K562 (cell line): Measurements from ENCODE around the gene IQUB. TPM values are rescaled to one million over a fixed set of nuclear protein-coding genes. Genes with fewer than 3 reads are reported as not detected.

Experiments used
- ATAC-seq: fragments of 200-7000 bp; cut with Tn5 transposase; 3 replicates; pipeline ENCODE4 v1.9.1; 2020; ENCODE audit warnings: moderate library complexity
- BruUV-seq: library from RNA; stranded (reverse); fragments of 400-500 nt; replicated peaks from 2 replicates; lab custom pipeline; 2021; lab: Mats Ljungman, UMichigan
- CTCF ChIA-PET: fragments of 300-600 bp; formaldehyde crosslinking; extraction: SDS; loops from one replicate; lab custom pipeline; 2021; ENCODE audit warnings: low intra/inter-chr PET ratio; lab: Yijun Ruan, JAX
- POLR2A ChIA-PET: fragments of 300-600, 350-650 bp; sonication (Branson Sonifier 250); formaldehyde crosslinking; extraction: SDS; loops from one replicate; lab custom pipeline; 2021; ENCODE audit warnings: antibody characterized with exemption, inconsistent platforms; lab: Yijun Ruan, JAX
- DNase-seq, 4 experiments: peaks; one replicate each; pipeline versions ENCODE4 v3.0.0 to v3.0.0-alpha.2; 2011 to 2018; ENCODE audit warnings: low spot score in 3 of 4, mixed read lengths in 3 of 4; ENCODE audit errors: extremely low read depth in 1 of 4
- FAIRE-seq: peaks from 2 replicates; lab custom pipeline; 2011; peaks lifted over from hg19 to GRCh38; lab: Jason Lieb, UNC
- H2AFZ ChIP-seq: 2 replicates; pipeline ENCODE4 v1.6.0; 2011; ENCODE audit warnings: low read depth, low read length, control low read depth, inconsistent platforms
- H3K27ac ChIP-seq: fragments of 200-600 bp; 3 replicates; pipeline ENCODE4 v1.8.0; 2011; ENCODE audit warnings: low read depth, mild to moderate bottlenecking, control low read depth, inconsistent platforms, low read length, moderate library complexity, mixed read lengths; ENCODE audit errors: extremely low read depth
- H3K27me3 ChIP-seq, 2 experiments: fragments of 300-600 bp in 1 of 2; 2 replicates in 1 of 2; 3 replicates in 1 of 2; pipeline versions ENCODE4 v1.6.0 to v1.8.0; 2011; ENCODE audit warnings: inconsistent platforms in 2 of 2, low read length in 2 of 2, mild to moderate bottlenecking in 1 of 2, mixed read lengths in 1 of 2, moderate library complexity in 1 of 2; ENCODE audit not compliant: control insufficient read depth in 2 of 2, insufficient read depth in 2 of 2
- H3K36me3 ChIP-seq: fragments of 300-600 bp; 3 replicates; pipeline ENCODE4 v1.8.0; 2011; ENCODE audit warnings: mild to moderate bottlenecking, low read length, inconsistent platforms; ENCODE audit not compliant: control insufficient read depth, insufficient read depth
- H3K4me1 ChIP-seq, 2 experiments: fragments of 200-600 bp in 1 of 2; replicated peaks in 1 of 2; 2 replicates in 1 of 2; 3 replicates in 1 of 2; pipeline versions ENCODE4 v1.5.1 to v1.8.0; 2011; ENCODE audit warnings: inconsistent platforms in 2 of 2, low read length in 2 of 2, mild to moderate bottlenecking in 1 of 2, mixed read lengths in 1 of 2, moderate library complexity in 1 of 2; ENCODE audit not compliant: control insufficient read depth in 2 of 2, insufficient read depth in 2 of 2
- H3K4me2 ChIP-seq: 2 replicates; pipeline ENCODE4 v1.6.1; 2011; ENCODE audit warnings: low read length, control low read depth, inconsistent platforms, mixed read lengths; ENCODE audit not compliant: insufficient read depth
- H3K4me3 ChIP-seq: fragments of 200-600 bp; sonication (generic), shearing (Covaris generic); 2 replicates; pipeline ENCODE4 v1.5.1; 2016; ENCODE audit warnings: control low read depth, inconsistent platforms
- H3K79me2 ChIP-seq: fragments of 200-600 bp; 3 replicates; pipeline ENCODE4 v1.8.0; 2011; ENCODE audit warnings: low read length, inconsistent platforms; ENCODE audit not compliant: control insufficient read depth, insufficient read depth
- H3K9ac ChIP-seq, 2 experiments: 2 replicates each; pipeline versions ENCODE4 v1.6.0 to v1.6.1; 2011; ENCODE audit warnings: low read depth in 2 of 2, low read length in 2 of 2, control low read depth in 1 of 2, inconsistent platforms in 1 of 2, mild to moderate bottlenecking in 1 of 2, mixed read lengths in 1 of 2; ENCODE audit not compliant: insufficient read depth in 1 of 2
- H3K9me1 ChIP-seq: one replicate; pipeline ENCODE4 v1.6.0; 2011; ENCODE audit warnings: inconsistent platforms, mild to moderate bottlenecking, low read length, moderate library complexity; ENCODE audit not compliant: control insufficient read depth, insufficient read depth
- H3K9me3 ChIP-seq: replicated peaks from 2 replicates; pipeline ENCODE4 v1.5.1; 2011; ENCODE audit warnings: low read depth, low read length, inconsistent platforms; ENCODE audit not compliant: control insufficient read depth, insufficient read depth
- H4K20me1 ChIP-seq: replicated peaks from 2 replicates; pipeline ENCODE4 v1.6.1; 2011; ENCODE audit warnings: low read length, inconsistent platforms, mixed read lengths; ENCODE audit not compliant: control insufficient read depth, insufficient read depth
- FOXK2 ChIP-seq, 2 experiments: fragments of 450-650 bp; IDR thresholded peaks in 1 of 2; conservative IDR thresholded peaks in 1 of 2; 2 replicates each; pipeline ENCODE4 v1.6.1; 2016; ENCODE audit warnings: low read depth in 2 of 2, mild to moderate bottlenecking in 1 of 2
- HNRNPH1 ChIP-seq: fragments of 200-400 bp; formaldehyde crosslinking; optimal IDR thresholded peaks from 2 replicates; pipeline ENCODE3; 2017; ENCODE audit warnings: low read depth, mild to moderate bottlenecking, low read length, moderate library complexity
- MNT ChIP-seq, 2 experiments: fragments of 450-650 bp; conservative IDR thresholded peaks; 2 replicates each; pipeline ENCODE4 v1.6.1; 2017; ENCODE audit warnings: mild to moderate bottlenecking in 2 of 2, moderate library complexity in 2 of 2
- PHTF2 ChIP-seq: fragments of 250-450 bp; sonication (Bioruptor Pico); IDR thresholded peaks from 2 replicates; pipeline ENCODE4 v1.5.0; 2021; ENCODE audit warnings: mild to moderate bottlenecking
- POLR2AphosphoS5 ChIP-seq: IDR thresholded peaks from 2 replicates; pipeline ENCODE4 v1.6.1; 2011; ENCODE audit warnings: mild to moderate bottlenecking, low read depth, low read length, moderate library complexity; ENCODE audit not compliant: control insufficient read depth, insufficient read depth
- ZNF175 ChIP-seq: fragments of 200-800 bp; sonication (Bioruptor generic); IDR thresholded peaks from 2 replicates; pipeline ENCODE4 v1.6.1; 2016; ENCODE audit warnings: low read depth, mild to moderate bottlenecking, missing genetic modification characterization, missing compliant biosample characterization
- ZNF184 ChIP-seq: sonication (generic); formaldehyde crosslinking; IDR thresholded peaks from 2 replicates; pipeline ENCODE4 v1.5.0; 2020; ENCODE audit warnings: missing genetic modification reagents
- ZNF586 ChIP-seq: fragments of 450-650 bp; formaldehyde crosslinking; conservative IDR thresholded peaks from 2 replicates; pipeline ENCODE4 v1.4.0; 2020; ENCODE audit warnings: mild to moderate bottlenecking, moderate library complexity
- ZNF76 ChIP-seq: fragments of 250-450 bp; sonication (Bioruptor Pico); IDR thresholded peaks from 2 replicates; pipeline ENCODE4 v1.4.0; 2020; ENCODE audit warnings: mild to moderate bottlenecking, moderate library complexity, borderline replicate concordance
- WGBS: fragments of 100-300 bp; shearing (Covaris generic); methylation state at CpG from one replicate; pipeline ENCODE4 v1.1.6; 2016; ENCODE audit warnings: low coverage, mixed read lengths; ENCODE audit not compliant: insufficient coverage; ENCODE audit errors: missing lambda C conversion rate; 5-methylcytosine and 5-hydroxymethylcytosine counted together
- in situ Hi-C: fragments of 300-500 bp; cut with MboI; formaldehyde crosslinking; loops from 4 replicates; pipeline ENCODE4 v1.15.0; 2018; ENCODE audit warnings: inconsistent platforms, mixed read lengths
- intact Hi-C: fragments of 100-400 bp; cut with micrococcal nuclease; formaldehyde crosslinking; loops from 2 replicates; pipeline ENCODE4 v1.14.2; 2022
- polyA plus RNA-seq, 8 experiments: library from polyadenylated mRNA; depleted of rRNA in 4 of 8; stranded (reverse) in 5 of 8; unstranded in 3 of 8; fragments of >200 nt; fragmentation: Nextera tagmentation in 2 of 8; fragmentation: Illumina TruSeq in 1 of 8; extraction: Ambion mirVana in 2 of 8; extraction: Trizol in 1 of 8; gene quantifications; 2 replicates each; pipeline versions ENCODE4 v1.2.1 to v1.2.3, GENCODE V29; 2011 to 2014; ENCODE audit warnings: inconsistent platforms in 1 of 8, missing spikeins in 1 of 8
- total RNA-seq, 7 experiments: library from RNA; depleted of rRNA in 6 of 7; stranded (reverse); fragments of >200 nt in 6 of 7; fragmentation: Illumina TruSeq in 2 of 7; extraction: Trizol in 2 of 7; gene quantifications; 2 replicates each; pipeline versions ENCODE4 v1.2.1 to v1.2.3, GENCODE V29; 2011 to 2021; ENCODE audit warnings: low replicate concordance in 1 of 7
- TF ChIP-seq, protein P1 (sequence below): fragments of 250-450 bp; sonication (Bioruptor Pico); IDR thresholded peaks from 2 replicates; pipeline ENCODE4 v1.8.0; 2022; ENCODE audit warnings: moderate library complexity, mild to moderate bottlenecking, inconsistent platforms

Gene IQUB
- total and polyA plus RNA-seq, 9 of the 15 experiments (the other 6 are each of a cell fraction or from before 2014, with no cell fraction given), result 0.62 to 2.6 (median 1.4) TPM

DNA sequence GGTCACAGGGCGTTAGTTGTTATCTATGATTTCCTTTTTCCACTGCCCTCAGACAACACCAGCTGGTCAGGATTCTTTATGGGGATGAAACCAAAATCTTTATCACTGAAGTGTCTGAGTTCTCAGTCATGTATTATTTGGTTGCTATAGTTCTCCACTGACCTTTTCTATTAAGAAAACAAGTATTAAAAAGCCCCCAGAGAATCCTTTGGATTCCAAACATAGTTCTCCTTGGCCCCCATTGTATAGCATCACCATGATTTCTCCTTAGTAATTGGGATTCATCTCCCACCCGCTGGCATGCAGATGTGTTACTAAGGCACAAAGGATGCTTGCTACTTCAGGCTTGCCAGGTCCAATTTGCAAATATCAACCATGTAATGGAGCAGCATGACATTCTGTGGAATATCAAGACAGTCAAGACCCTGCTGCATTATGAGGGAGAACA, 94.3 kb downstream of the IQUB start:
- intact Hi-C loops, result no loop called here
- POLR2A ChIA-PET, result no interaction called here

More for the DNA sequence above, 94.3 kb downstream of the IQUB start:
- H3K4me3 ChIP-seq, result no peak overlapping the region
- no peaks in the 10 kb centered on the region for H3K9me3 ChIP-seq
- no peak overlapping the region for H3K27ac ChIP-seq
- no peak for DNase-seq
- no peak for FAIRE-seq
- no peaks in the 10 kb centered on the region for H3K4me1 ChIP-seq
- H3K27me3 ChIP-seq, result no peaks in the 10 kb centered on the region
- no TSS peak for BruUV-seq
- CTCF ChIA-PET, result no interaction called here
- H3K36me3 ChIP-seq, result no peaks in the 10 kb centered on the region
- H4K20me1 ChIP-seq, result no peaks in the 10 kb centered on the region
- in situ Hi-C loops, result no loop called here
- H2AFZ ChIP-seq, result no peak overlapping the region
- no peaks in the 10 kb centered on the region for H3K79me2 ChIP-seq
- no peak for TF ChIP-seq ZNF586 (CRISPR knock-in tag)
- TF ChIP-seq ZNF184, result no peak
- no peak for TF ChIP-seq ZNF175 (CRISPR knock-in tag)
- TF ChIP-seq POLR2AphosphoS5, result no peak
- TF ChIP-seq PHTF2, result no peak
- TF ChIP-seq, protein P1, sequence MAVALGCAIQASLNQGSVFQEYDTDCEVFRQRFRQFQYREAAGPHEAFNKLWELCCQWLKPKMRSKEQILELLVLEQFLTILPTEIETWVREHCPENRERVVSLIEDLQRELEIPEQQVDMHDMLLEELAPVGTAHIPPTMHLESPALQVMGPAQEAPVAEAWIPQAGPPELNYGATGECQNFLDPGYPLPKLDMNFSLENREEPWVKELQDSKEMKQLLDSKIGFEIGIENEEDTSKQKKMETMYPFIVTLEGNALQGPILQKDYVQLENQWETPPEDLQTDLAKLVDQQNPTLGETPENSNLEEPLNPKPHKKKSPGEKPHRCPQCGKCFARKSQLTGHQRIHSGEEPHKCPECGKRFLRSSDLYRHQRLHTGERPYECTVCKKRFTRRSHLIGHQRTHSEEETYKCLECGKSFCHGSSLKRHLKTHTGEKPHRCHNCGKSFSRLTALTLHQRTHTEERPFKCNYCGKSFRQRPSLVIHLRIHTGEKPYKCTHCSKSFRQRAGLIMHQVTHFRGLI, result no peak
- TF ChIP-seq MNT (conservative IDR thresholded peaks at IDR 0.05), result no peak
- TF ChIP-seq ZNF76 (CRISPR knock-in tag), result no peak
- TF ChIP-seq FOXK2 (conservative IDR thresholded peaks at IDR 0.05 in 1 of 2, IDR thresholded peaks at IDR 0.05 in 1 of 2; ENCODE audit: low read depth in 2 of 2), result no peak
- no peak for TF ChIP-seq HNRNPH1
- no peak for ATAC-seq
- no peaks in the 10 kb centered on the region for H3K9me1 ChIP-seq
- no peak overlapping the region for H3K4me2 ChIP-seq
- 0% methylated on average over 2 of the region's 2 CpGs for WGBS
- H3K9ac ChIP-seq, result no peak overlapping the region
